Uterus (tissue), 2 donors: ENCODE measurements around the gene ROBO2.

Experiments used
- POLR2A ChIP-seq, 2 donors: fragments of 450-650 bp; IDR thresholded peaks; one replicate each; pipeline ENCODE4 v1.6.1; 2016; ENCODE audit warnings: antibody characterized with exemption in 2 of 2, mild to moderate bottlenecking in 1 of 2, moderate library complexity in 1 of 2
- TF ChIP-seq, protein P1 (sequence below), 4 experiments: fragments of 200-600 bp in 2 of 4; fragments of 450-650 bp in 2 of 4; sonication (generic) in 2 of 4; IDR thresholded peaks; one replicate each; pipeline ENCODE4 v1.5.1; 2016 to 2019; ENCODE audit warnings: antibody characterized with exemption in 4 of 4, mild to moderate bottlenecking in 2 of 4, moderate library complexity in 1 of 4

GRCh38 chr3:77042343-77042742 is 2.4 kb downstream of the ROBO2 start:
- TF ChIP-seq, protein P1, sequence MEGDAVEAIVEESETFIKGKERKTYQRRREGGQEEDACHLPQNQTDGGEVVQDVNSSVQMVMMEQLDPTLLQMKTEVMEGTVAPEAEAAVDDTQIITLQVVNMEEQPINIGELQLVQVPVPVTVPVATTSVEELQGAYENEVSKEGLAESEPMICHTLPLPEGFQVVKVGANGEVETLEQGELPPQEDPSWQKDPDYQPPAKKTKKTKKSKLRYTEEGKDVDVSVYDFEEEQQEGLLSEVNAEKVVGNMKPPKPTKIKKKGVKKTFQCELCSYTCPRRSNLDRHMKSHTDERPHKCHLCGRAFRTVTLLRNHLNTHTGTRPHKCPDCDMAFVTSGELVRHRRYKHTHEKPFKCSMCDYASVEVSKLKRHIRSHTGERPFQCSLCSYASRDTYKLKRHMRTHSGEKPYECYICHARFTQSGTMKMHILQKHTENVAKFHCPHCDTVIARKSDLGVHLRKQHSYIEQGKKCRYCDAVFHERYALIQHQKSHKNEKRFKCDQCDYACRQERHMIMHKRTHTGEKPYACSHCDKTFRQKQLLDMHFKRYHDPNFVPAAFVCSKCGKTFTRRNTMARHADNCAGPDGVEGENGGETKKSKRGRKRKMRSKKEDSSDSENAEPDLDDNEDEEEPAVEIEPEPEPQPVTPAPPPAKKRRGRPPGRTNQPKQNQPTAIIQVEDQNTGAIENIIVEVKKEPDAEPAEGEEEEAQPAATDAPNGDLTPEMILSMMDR (IDR thresholded peaks at IDR 0.05) = no peak
- TF ChIP-seq POLR2A (IDR thresholded peaks at IDR 0.05) = no peak
